Naive thymus-derived CD4-positive, alpha-beta T cell (primary cell): ENCODE results near the gene KDM4B. TPM values are rescaled to one million over a fixed set of nuclear protein-coding genes. Genes with fewer than 3 reads are reported as not detected.

Experiments used
- ATAC-seq: fragments of 150-1000 bp; cut with Tn5 transposase; 2 replicates; pipeline ENCODE4 v1.10.0; 2021; ENCODE audit warnings: mild to moderate bottlenecking, moderate library complexity
- CTCF ChIA-PET: fragments of 350-600 bp; sonication (Branson Sonifier 250); formaldehyde crosslinking; loops from one replicate; lab custom pipeline; 2021; ENCODE audit warnings: antibody characterized with exemption; lab: Charles Lee
- POLR2A ChIA-PET: fragments of 350-600 bp; sonication (Branson Sonifier 250); formaldehyde crosslinking; loops from one replicate; lab custom pipeline; 2021; ENCODE audit warnings: antibody characterized with exemption, inconsistent platforms; lab: Charles Lee
- DNase-seq, 9 donors: peaks; one replicate each; pipeline versions ENCODE4 v3.0.0 to v3.0.0-alpha.2; 2020 to 2022; ENCODE audit warnings: mixed read lengths in 1 of 9
- H3K27ac ChIP-seq: one replicate; pipeline ENCODE4 v1.7.0; 2013; ENCODE audit warnings: mild to moderate bottlenecking, low read depth, low read length, moderate library complexity
- H3K27me3 ChIP-seq, 2 donors: one replicate each; pipeline ENCODE4 v1.7.0; 2013; ENCODE audit warnings: low read length in 2 of 2, mild to moderate bottlenecking in 2 of 2, moderate library complexity in 2 of 2; ENCODE audit not compliant: control insufficient read depth in 2 of 2, insufficient read depth in 2 of 2
- H3K36me3 ChIP-seq, 3 experiments: 1 replicate in 2 of 3; 2 replicates in 1 of 3; pipeline ENCODE4 v1.7.0; 2013; ENCODE audit warnings: low read length in 3 of 3, mild to moderate bottlenecking in 3 of 3, moderate library complexity in 1 of 3; ENCODE audit not compliant: insufficient read depth in 3 of 3, control insufficient read depth in 2 of 3
- H3K4me1 ChIP-seq, 2 donors: one replicate each; pipeline ENCODE4 v1.7.0; 2013; ENCODE audit warnings: low read length in 2 of 2, mild to moderate bottlenecking in 2 of 2, moderate library complexity in 1 of 2; ENCODE audit not compliant: control insufficient read depth in 2 of 2, insufficient read depth in 2 of 2
- H3K4me3 ChIP-seq: 2 replicates; pipeline ENCODE4 v1.7.0; 2013; ENCODE audit warnings: mild to moderate bottlenecking, low read length
- H3K9me3 ChIP-seq, 3 experiments: 1 replicate in 2 of 3; 2 replicates in 1 of 3; pipeline ENCODE4 v1.7.0; 2013; ENCODE audit warnings: low read length in 3 of 3; ENCODE audit not compliant: control insufficient read depth in 2 of 3
- H3K27ac Mint-ChIP-seq, 9 donors: one replicate each; pipeline ENCODE4 v1.8.0; 2020 to 2022; ENCODE audit warnings: mixed read lengths in 9 of 9, mild to moderate bottlenecking in 8 of 9, moderate library complexity in 5 of 9, inconsistent platforms in 2 of 9
- H3K27me3 Mint-ChIP-seq, 5 donors: one replicate each; pipeline ENCODE4 v1.8.0; 2021 to 2022; ENCODE audit warnings: mixed read lengths in 5 of 5, mild to moderate bottlenecking in 1 of 5
- H3K36me3 Mint-ChIP-seq, 5 donors: one replicate each; pipeline ENCODE4 v1.8.0; 2020 to 2022; ENCODE audit warnings: mixed read lengths in 5 of 5, mild to moderate bottlenecking in 3 of 5, inconsistent platforms in 1 of 5
- H3K4me1 Mint-ChIP-seq, 7 donors: one replicate each; pipeline ENCODE4 v1.8.0; 2020 to 2022; ENCODE audit warnings: mixed read lengths in 7 of 7, mild to moderate bottlenecking in 3 of 7, inconsistent platforms in 1 of 7
- H3K4me3 Mint-ChIP-seq, 10 donors: one replicate each; pipeline ENCODE4 v1.8.0; 2020 to 2022; ENCODE audit warnings: mild to moderate bottlenecking in 10 of 10, mixed read lengths in 10 of 10, moderate library complexity in 6 of 10, inconsistent platforms in 2 of 10
- H3K9me3 Mint-ChIP-seq, 11 donors: one replicate each; pipeline ENCODE4 v1.8.0; 2020 to 2022; ENCODE audit warnings: mixed read lengths in 11 of 11, mild to moderate bottlenecking in 4 of 11, inconsistent platforms in 1 of 11, moderate library complexity in 1 of 11
- intact Hi-C, 2 donors: fragments of 100-400 bp; cut with micrococcal nuclease; formaldehyde crosslinking; loops; one replicate each; pipeline ENCODE4 v1.15.1; 2023
- polyA plus RNA-seq, 2 donors: library from polyadenylated mRNA; unstranded; fragments of 300-500 nt; fragmentation: Illumina TruSeq; gene quantifications; one replicate each; pipeline ENCODE4 v1.2.3, GENCODE V29; 2021
- total RNA-seq, 6 experiments: library from RNA in 5 of 6; stranded (reverse) in 5 of 6; gene quantifications; 1 replicate in 5 of 6; 2 replicates in 1 of 6; pipeline ENCODE4 v1.2.3 and lab custom pipeline; 2021 to 2026

KDM4B gene
- total and polyA plus RNA-seq, 7 experiments from 2014 or later = 8.1 to 78.0 (median 46.7) TPM

- peaks cover 22 to 29% of the 10 kb centered on the region in 2 donors for H3K4me1 ChIP-seq
- peaks cover 0 to 10% (median 0%) of the 10 kb centered on the region in 11 donors for H3K9me3 Mint-ChIP-seq
- H3K36me3 Mint-ChIP-seq = peaks cover 0 to 25% (median 13%) of the 10 kb centered on the region in 5 donors
- peak overlapping the region; percentile 66 to 90 (median 80) for H3K4me3 Mint-ChIP-seq
- peaks cover 19 to 45% (median 27%) of the 10 kb centered on the region in 7 donors for H3K4me1 Mint-ChIP-seq
- peaks cover 0 to 7% (median 0%) of the 10 kb centered on the region in 5 donors for H3K27me3 Mint-ChIP-seq
- peaks cover 0 to 72% (median 0%) of the 10 kb centered on the region in 3 experiments for H3K36me3 ChIP-seq
- DNase-seq (no peak), ATAC-seq (no peak)
- intact Hi-C loops = loop anchor here in 1 of 2 donors (5.0 kb wide), 1 partner anchor 87 kb away; no protein-coding TSS in a partner anchor
- no peaks in the 10 kb centered on the region for H3K27me3 ChIP-seq
- POLR2A ChIA-PET = no interaction called here
- no peak overlapping the region for H3K27ac ChIP-seq
- CTCF ChIA-PET = interaction anchor here (0.6 kb wide), 1 partner anchor 581 kb away, joined by 4 read pairs; the partner anchor contains the start of gene CATSPERD
- H3K9me3 ChIP-seq = no peaks in the 10 kb centered on the region
- H3K27ac Mint-ChIP-seq = peak overlapping the region; percentile 74 to 97 (median 91)
- peak overlapping the region; percentile 36 for H3K4me3 ChIP-seq
Measured at GRCh38 chr19:5139583-5140325, 170.8 kb downstream of the KDM4B start.

DNA sequence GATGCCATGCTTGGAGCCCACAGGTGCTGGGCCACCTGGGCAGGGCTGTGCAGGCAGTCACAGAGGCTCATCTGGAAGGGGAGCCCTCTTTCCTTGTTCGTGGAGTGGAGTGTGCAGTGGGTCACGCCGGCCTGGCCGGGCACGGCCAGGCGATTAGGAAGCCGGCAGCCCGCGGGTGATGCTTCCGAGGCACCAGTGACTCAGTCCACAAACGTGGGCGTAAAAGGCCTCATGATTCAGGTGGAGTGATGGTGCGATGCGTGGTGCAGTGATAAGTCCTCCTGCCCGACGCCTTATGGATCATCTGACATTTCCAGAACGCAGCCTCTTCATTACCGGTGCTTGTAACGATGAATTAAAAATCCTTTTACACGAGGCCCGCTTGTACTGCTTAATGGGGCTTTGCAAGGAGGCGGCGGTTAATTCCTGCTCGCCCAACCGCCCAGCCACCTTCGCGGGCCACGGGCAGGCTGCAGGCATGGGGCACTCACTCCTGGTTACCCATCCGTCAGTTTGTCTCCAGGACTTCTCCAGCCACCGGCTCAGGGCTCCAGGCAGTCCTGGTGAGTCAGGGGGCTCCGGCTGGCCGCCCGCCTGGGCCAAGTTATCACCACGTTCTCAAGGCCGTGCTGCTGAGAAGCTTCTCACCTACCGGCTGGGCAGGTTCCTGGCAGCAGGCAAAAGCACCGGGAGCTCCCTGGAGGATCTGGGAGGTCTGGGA lies 172.4 kb downstream of the KDM4B start:
- Mint-ChIP-seq H3K27ac (no peak overlapping the region), H3K9me3 (peaks cover 0 to 10% (median 0%) of the 10 kb centered on the region in 11 donors), H3K36me3 (peaks cover 0 to 32% (median 13%) of the 10 kb centered on the region in 5 donors), H3K27me3 (peaks cover 0 to 7% (median 0%) of the 10 kb centered on the region in 5 donors), H3K4me3 (no peak overlapping the region), H3K4me1 (peaks cover 19 to 45% (median 27%) of the 10 kb centered on the region in 7 donors)
- peaks cover 22 to 29% of the 10 kb centered on the region in 2 donors for H3K4me1 ChIP-seq
- H3K9me3 ChIP-seq = no peaks in the 10 kb centered on the region
- ATAC-seq = no peak
- H3K27me3 ChIP-seq = no peaks in the 10 kb centered on the region
- H3K27ac ChIP-seq = no peak overlapping the region
- intact Hi-C loops = no loop called here
- CTCF ChIA-PET = no interaction called here
- DNase-seq = no peak
- H3K36me3 ChIP-seq = peaks cover 0 to 69% (median 0%) of the 10 kb centered on the region in 3 experiments
- POLR2A ChIA-PET = no interaction called here
- no peak overlapping the region for H3K4me3 ChIP-seq

DNA sequence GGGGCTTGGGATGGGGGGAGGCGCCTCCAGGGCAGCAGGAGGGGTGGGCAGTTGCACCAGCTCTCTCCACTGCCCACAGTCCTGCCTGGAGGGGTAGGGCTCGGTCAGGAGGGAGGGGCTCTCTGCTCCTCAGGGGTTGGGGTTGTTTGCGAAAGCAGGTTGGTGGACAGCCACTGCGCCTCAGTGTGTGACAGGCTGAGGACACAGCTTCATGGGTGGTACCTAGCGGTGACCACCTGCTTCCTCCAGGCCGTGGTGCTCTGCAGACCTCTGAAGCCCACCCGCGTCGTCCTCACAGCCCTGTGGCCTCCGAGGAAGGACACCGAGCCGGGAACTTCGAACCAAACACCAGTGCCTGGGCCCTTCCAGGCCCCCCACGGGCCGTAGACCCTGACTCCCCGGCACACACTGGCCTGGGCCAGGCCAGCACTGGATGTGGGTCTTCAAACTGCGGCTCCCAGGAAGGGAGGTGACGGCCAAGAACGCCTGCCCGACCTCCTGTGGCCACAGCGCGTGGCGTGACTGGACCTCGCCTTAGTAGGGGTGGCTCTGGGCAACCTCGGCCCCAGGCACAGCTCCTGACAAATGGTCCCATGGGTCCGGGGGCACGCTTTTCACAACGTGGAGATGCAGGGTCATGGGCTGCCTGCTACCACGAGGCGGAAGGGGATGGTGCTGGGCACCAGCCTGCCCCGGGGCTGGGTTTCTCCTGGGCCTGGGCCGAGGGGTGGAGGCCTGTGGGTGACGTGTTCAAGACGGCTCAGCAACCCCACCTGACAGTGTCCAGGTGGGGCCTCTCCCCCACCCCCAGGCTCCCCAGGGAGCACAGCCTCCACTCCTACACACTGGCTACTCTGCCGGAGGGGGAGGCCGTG lies 173.2 kb downstream of the KDM4B start:
- Histone ChIP-seq H3K9me3 (no peaks in the 10 kb centered on the region), H3K4me1 (peaks cover 22 to 29% of the 10 kb centered on the region in 2 donors), H3K36me3 (peaks cover 0 to 66% (median 0%) of the 10 kb centered on the region in 3 experiments), H3K27me3 (no peaks in the 10 kb centered on the region), H3K27ac (no peak overlapping the region), H3K4me3 (no peak overlapping the region)
- intact Hi-C loops = no loop called here
- Mint-ChIP-seq H3K36me3 (peaks cover 0 to 35% (median 17%) of the 10 kb centered on the region in 5 donors), H3K4me1 (peaks cover 19 to 41% (median 27%) of the 10 kb centered on the region in 7 donors), H3K4me3 (peak overlapping the region in 1 of 10 donors; percentile 14), H3K9me3 (peaks cover 0 to 10% (median 0%) of the 10 kb centered on the region in 11 donors), H3K27ac (peak overlapping the region in 1 of 9 donors; percentile 43), H3K27me3 (peaks cover 0 to 7% (median 0%) of the 10 kb centered on the region in 5 donors)
- DNase-seq = no peak
- POLR2A ChIA-PET = no interaction called here
- CTCF ChIA-PET = no interaction called here
- no peak for ATAC-seq

DNA sequence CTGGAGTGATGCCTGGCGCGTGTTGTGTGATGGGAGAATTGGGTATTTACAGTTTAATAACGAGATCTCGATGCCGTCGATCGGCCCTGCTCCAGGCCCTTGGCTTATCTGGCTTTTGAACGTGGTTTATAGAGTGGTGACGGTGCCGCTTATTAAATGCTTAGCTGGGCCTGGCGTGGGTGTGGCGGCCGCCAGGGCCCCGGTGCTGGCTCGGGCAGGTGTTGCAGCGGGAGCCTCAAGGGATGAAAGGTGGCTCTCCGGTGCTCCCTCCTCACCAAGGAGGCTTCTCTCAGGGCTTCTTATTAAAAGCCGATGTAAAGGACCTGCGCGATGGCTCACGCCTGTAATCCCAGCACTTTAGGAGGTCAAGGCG lies 173.8 kb downstream of the KDM4B start:
- peaks cover 0 to 64% (median 0%) of the 10 kb centered on the region in 3 experiments for H3K36me3 ChIP-seq
- no peaks in the 10 kb centered on the region for H3K9me3 ChIP-seq
- DNase-seq (no peak), ATAC-seq (no peak)
- intact Hi-C loops = no loop called here
- H3K27ac Mint-ChIP-seq = peak overlapping the region in 2 of 9 donors; percentile 25 to 49
- ChIA-PET POLR2A (no interaction called here), CTCF (no interaction called here)
- H3K4me3 Mint-ChIP-seq = no peak overlapping the region
- no peaks in the 10 kb centered on the region for H3K27me3 ChIP-seq
- H3K4me1 Mint-ChIP-seq = peaks cover 16 to 34% (median 26%) of the 10 kb centered on the region in 7 donors
- H3K36me3 Mint-ChIP-seq = peaks cover 0 to 38% (median 17%) of the 10 kb centered on the region in 5 donors
- H3K4me1 ChIP-seq = peaks cover 22 to 25% of the 10 kb centered on the region in 2 donors
- no peak overlapping the region for H3K4me3 ChIP-seq
- H3K27ac ChIP-seq = no peak overlapping the region
- H3K27me3 Mint-ChIP-seq = peaks cover 0 to 7% (median 0%) of the 10 kb centered on the region in 5 donors
- peaks cover 0 to 10% (median 0%) of the 10 kb centered on the region in 11 donors for H3K9me3 Mint-ChIP-seq

DNA sequence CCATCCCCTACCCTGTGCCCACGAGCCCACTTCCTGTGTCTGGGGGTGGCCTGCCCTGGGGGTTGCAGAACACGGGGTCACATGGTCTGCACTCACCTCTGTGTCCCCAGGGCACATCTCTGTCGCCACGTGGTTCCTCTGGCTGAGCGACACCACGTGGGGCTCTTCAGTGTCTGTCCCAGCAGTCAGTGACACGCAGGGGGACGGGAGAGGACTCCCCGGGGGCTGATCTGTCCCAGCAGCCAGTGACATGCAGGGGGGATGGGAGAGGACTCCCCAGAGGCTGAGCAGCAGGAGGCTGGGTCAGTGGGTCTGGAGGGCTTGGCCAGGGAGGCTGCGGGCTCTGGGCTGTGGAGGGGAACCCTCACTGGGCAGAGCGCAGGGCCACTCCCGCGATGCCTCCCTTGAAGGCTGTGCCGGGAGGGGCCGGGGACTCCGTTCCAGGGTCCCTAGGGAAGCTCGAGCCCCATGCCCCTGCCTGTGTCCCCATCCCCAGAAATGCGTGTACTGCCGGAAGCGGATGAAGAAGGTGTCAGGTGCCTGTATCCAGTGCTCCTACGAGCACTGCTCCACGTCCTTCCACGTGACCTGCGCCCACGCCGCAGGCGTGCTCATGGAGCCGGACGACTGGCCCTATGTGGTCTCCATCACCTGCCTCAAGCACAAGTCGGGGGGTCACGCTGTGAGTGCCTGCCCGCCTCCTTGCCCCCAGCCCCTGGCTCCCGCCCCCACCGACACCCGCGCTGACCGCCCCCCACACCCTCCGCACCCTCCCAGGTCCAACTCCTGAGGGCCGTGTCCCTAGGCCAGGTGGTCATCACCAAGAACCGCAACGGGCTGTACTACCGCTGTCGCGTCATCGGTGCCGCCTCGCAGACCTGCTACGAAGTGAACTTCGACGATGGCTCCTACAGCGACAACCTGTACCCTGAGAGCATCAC lies 174.8 kb downstream of the KDM4B start:
- H3K4me3 Mint-ChIP-seq = peak overlapping the region in 1 of 10 donors; percentile 7
- CTCF ChIA-PET = no interaction called here
- peaks cover 0 to 65% (median 0%) of the 10 kb centered on the region in 3 experiments for H3K36me3 ChIP-seq

More for the DNA sequence above, 174.8 kb downstream of the KDM4B start:
- no peak overlapping the region for H3K4me3 ChIP-seq
- peaks cover 0 to 7% (median 0%) of the 10 kb centered on the region in 5 donors for H3K27me3 Mint-ChIP-seq
- H3K4me1 ChIP-seq = peaks cover 15% of the 10 kb centered on the region in 2 donors
- ATAC-seq = no peak
- H3K9me3 ChIP-seq = no peaks in the 10 kb centered on the region
- H3K27me3 ChIP-seq = no peaks in the 10 kb centered on the region
- intact Hi-C loops = no loop called here
- peaks cover 10 to 24% (median 17%) of the 10 kb centered on the region in 7 donors for H3K4me1 Mint-ChIP-seq
- H3K27ac ChIP-seq = no peak overlapping the region
- DNase-seq = peak in 1 of 9 donors; percentile 4
- POLR2A ChIA-PET = no interaction called here
- H3K36me3 Mint-ChIP-seq = peaks cover 0 to 33% (median 9%) of the 10 kb centered on the region in 5 donors
- H3K27ac Mint-ChIP-seq = peak overlapping the region in 2 of 9 donors; percentile 49 to 85
- peaks cover 0 to 10% (median 0%) of the 10 kb centered on the region in 11 donors for H3K9me3 Mint-ChIP-seq
